HG02798 (cell line): ENCODE measurements around the gene GIGYF1.

Source experiments
- ATAC-seq: cut with Tn5 transposase; IDR thresholded peaks from one replicate; pipeline ENCODE4 v1.9.1; 2021; ENCODE audit warnings: mild to moderate bottlenecking; ENCODE audit not compliant: unreplicated experiment, poor library complexity

The GIGYF1 gene

DNA sequence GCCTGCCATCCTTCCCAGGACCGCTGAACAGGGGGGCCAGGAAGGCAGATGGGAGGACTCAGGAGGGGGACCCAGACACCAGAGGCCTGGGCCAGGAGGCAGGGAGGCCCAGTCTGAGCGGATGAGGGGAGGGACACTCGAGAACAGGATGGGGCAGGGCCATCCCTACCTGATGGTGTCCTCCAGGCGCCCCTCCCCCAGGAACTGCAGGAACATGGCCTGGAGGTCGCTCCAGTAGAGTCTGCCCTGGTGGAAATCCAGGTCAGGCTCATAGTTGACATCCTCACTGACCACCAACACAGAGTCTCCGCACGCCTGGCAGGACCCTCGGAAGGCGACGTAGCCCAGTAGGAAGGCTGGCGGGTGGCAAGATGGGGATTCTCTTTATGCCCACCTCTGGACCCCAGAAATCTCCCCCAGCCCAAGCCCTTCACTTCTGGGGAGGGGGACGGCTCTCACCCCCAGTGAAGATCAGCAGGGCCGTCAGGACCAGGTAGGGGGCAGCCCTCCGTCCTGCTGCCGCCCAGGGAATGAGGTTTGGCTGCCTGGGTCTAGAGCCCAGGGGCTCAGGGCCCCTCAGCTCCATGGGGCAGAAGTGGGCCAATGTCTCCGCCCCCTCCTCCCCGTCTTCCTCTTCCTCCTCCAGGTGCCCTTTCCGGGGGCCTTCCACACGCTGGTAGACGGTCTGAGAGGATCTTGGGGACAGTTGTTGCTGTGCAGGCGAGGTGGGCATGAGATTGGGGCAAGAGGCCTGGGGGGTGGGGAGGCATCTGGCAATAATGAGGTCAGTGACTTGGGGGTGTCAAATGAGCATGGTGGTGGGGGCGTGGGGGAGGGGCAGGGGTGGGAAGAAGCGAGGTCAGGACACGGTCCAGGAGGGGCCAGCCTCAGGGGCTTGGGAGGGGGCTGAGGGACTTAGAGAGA lies 53.3 kb downstream of the GIGYF1 start:
- no peak for ATAC-seq

GRCh38 chr7:100639995-100640516 lies 54.0 kb downstream of the GIGYF1 start:
- no peak for ATAC-seq

- ATAC-seq: no peak
Observed at GRCh38 chr7:100632951-100633717, 60.9 kb downstream of the GIGYF1 start.

GRCh38 chr7:100630066-100630465 lies 64.0 kb downstream of the GIGYF1 start:
- ATAC-seq: no peak
